ENCODE data around the gene SERF2.
"Not testable (repeated sequence)": the region's sequence is repeated elsewhere in the genome, so short reads cannot be mapped to it uniquely, and the experiment has no call there.

SERF2 gene

GRCh38 chr15:43794269-43795037 lies 2.3 kb downstream of the SERF2 start:
- DNase-seq: no peak

- no peak for DNase-seq
Observed at GRCh38 chr15:43795197-43795596, 3.1 kb downstream of the SERF2 start.

GRCh38 chr15:43795997-43796396 lies 3.9 kb downstream of the SERF2 start:
- no peak for DNase-seq

- DNase-seq: no peak
Observed at GRCh38 chr15:43796566-43796965, 4.4 kb downstream of the SERF2 start.

- no peak for DNase-seq
Observed at GRCh38 chr15:43799209-43799944, 7.3 kb downstream of the SERF2 start.

GRCh38 chr15:43799945-43800285 lies 7.8 kb downstream of the SERF2 start, which contains the start of gene SERINC4:
SERINC4 (minus strand) TSS chr15:43800220; CDS start chr15:43799986, 234 bp downstream.
- no peak for DNase-seq

- peak; percentile 80 for DNase-seq
Observed at GRCh38 chr15:43800286-43801141, 8.4 kb downstream of the SERF2 start, which contains the start of gene HYPK. HYPK (plus strand) TSS chr15:43800599; CDS start chr15:43800623, 24 bp downstream.

GRCh38 chr15:43802676-43803075 lies 10.6 kb downstream of the SERF2 start:
- not testable (repeated sequence) for DNase-seq

GRCh38 chr15:43808435-43808950 lies 16.4 kb downstream of the SERF2 start:
- DNase-seq: no peak

GRCh38 chr15:43808960-43809678 lies 17.0 kb downstream of the SERF2 start:
- DNase-seq: no peak

- not testable (repeated sequence) for DNase-seq
Observed at GRCh38 chr15:43815064-43815463, 22.9 kb downstream of the SERF2 start.

- no peak for DNase-seq
Observed at GRCh38 chr15:43821505-43821904, 29.4 kb downstream of the SERF2 start.

- peak; percentile 96 for DNase-seq
Observed at GRCh38 chr15:43824302-43825246, 32.5 kb downstream of the SERF2 start, which contains the start of gene MFAP1. MFAP1 (minus strand) TSS chr15:43824690; CDS start chr15:43824569, 121 bp downstream.

GRCh38 chr15:43825305-43825704 lies 33.2 kb downstream of the SERF2 start:
- DNase-seq: not testable (repeated sequence)

GRCh38 chr15:43826029-43826507 lies 33.9 kb downstream of the SERF2 start:
- no peak for DNase-seq

- peak; percentile 59 for DNase-seq
Observed at GRCh38 chr15:43826508-43827341, 34.6 kb downstream of the SERF2 start, which contains the start of gene WDR76. WDR76 (plus strand) TSS chr15:43827002; CDS start chr15:43827033, 31 bp downstream.

- no peak for DNase-seq
Observed at GRCh38 chr15:43828061-43828657, 36.0 kb downstream of the SERF2 start.

- DNase-seq: not testable (repeated sequence)
Observed at GRCh38 chr15:43829951-43830540, 37.9 kb downstream of the SERF2 start.
